Measurements from ENCODE around the gene UBAP2L. TPM values are rescaled to one million over a fixed set of nuclear protein-coding genes. Genes with fewer than 3 reads are reported as not detected.
A peak's percentile ranks its signal among the peaks of the same experiment; 100 is the strongest.

The UBAP2L gene
- total and polyA plus RNA-seq, 10 of the 15 experiments (the other 5 are each of a cell fraction or from before 2014, with no cell fraction given): 49.9 to 198 (median 152) TPM

DNA sequence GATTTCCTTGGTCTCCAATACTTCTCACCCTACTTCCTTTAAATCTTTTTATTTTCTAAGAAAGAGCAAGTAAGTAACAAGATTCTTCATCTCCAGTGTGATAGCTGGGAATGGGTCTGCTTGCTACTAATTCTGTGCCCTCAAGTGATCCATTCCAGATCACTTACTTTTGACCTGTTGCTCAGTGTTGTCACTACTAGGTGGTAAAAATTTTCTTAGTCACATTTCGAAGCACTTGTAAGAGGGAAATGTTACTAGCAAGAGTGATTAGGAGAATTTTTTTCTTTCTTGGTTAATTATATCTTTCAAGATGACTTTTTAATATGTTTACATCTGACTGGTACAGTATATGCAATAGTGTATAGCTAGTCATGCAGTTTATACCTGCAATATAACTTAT is 2.2 kb downstream of the UBAP2L start:
- intact Hi-C loops (cut with micrococcal nuclease; ENCODE audit: unreplicated experiment) (no loop called here), in situ Hi-C loops (cut with MboI) (no loop called here)
- BruUV-seq (replicated peaks): no TSS peak
- no peak overlapping the region for H3K9ac ChIP-seq (ENCODE audit: control insufficient read depth, insufficient read depth, low read length)
- CTCF ChIA-PET: interaction anchor here (0.9 to 1.5 kb wide), 4 partner anchors 24 to 112 kb away, joined by 3 to 7 read pairs (median 4); no protein-coding TSS in a partner anchor
- H3K27me3 ChIP-seq (replicated peaks in 1 of 2; ENCODE audit: control insufficient read depth in 2 of 2, insufficient read depth in 2 of 2, low read length in 1 of 2): no peaks in the 10 kb centered on the region
- H3K79me2 ChIP-seq (ENCODE audit: control insufficient read depth, insufficient read depth, low read length): peaks cover 91% of the 10 kb centered on the region
- POLR2A ChIA-PET: interaction anchor here (0.5 to 1.2 kb wide), 6 partner anchors 16 to 562 kb away, joined by 3 to 6 read pairs (median 3); no protein-coding TSS in a partner anchor
- FAIRE-seq: no peak
- no peaks in the 10 kb centered on the region; the same call in 1 of the 2 replicates for H4K20me1 ChIP-seq (ENCODE audit: control insufficient read depth, insufficient read depth)
- H3K27ac ChIP-seq (ENCODE audit: control insufficient read depth, insufficient read depth): no peak overlapping the region
- DNase-seq (ENCODE audit: low read depth, low spot score): no peak
- peaks cover 0 to 22% of the 10 kb centered on the region in 2 experiments; a peak in 1 of 4 replicates for H3K36me3 ChIP-seq (ENCODE audit: control insufficient read depth in 2 of 2, insufficient read depth in 2 of 2, low read length in 1 of 2)
- H3K4me1 ChIP-seq (ENCODE audit: control insufficient read depth, insufficient read depth, low read length): peaks cover 15% of the 10 kb centered on the region
- 0% methylated on average over 1 of the region's 1 CpG for WGBS (ENCODE audit: insufficient coverage, insufficient replicate concordance, low lambda C conversion rate, missing lambda C conversion rate)
- ATAC-seq: no peak
- H3K4me2 ChIP-seq (ENCODE audit: control insufficient read depth, insufficient read depth): peak overlapping the region; percentile 93
- no peak overlapping the region for H2AFZ ChIP-seq (ENCODE audit: control insufficient read depth, low read depth, low read length)
- H3K4me3 ChIP-seq: peak overlapping the region; percentile 99
- SMC1A ChIA-PET (ENCODE audit: uncharacterized antibody, unreplicated experiment): interaction anchor here (0.6 to 2.2 kb wide), 11 partner anchors 22 to 126 kb away, joined by 3 to 8 read pairs (median 3); partner anchors contain the start of gene HAX1
- no peaks in the 10 kb centered on the region for H3K9me3 ChIP-seq (replicated peaks; ENCODE audit: control insufficient read depth, insufficient read depth, low read length)
- RAD21 ChIA-PET (ENCODE audit: unreplicated experiment): interaction anchor here (0.5 to 1.2 kb wide), 3 partner anchors 23 to 422 kb away, joined by 3 read pairs; no protein-coding TSS in a partner anchor
- TF ChIP-seq, protein P1, sequence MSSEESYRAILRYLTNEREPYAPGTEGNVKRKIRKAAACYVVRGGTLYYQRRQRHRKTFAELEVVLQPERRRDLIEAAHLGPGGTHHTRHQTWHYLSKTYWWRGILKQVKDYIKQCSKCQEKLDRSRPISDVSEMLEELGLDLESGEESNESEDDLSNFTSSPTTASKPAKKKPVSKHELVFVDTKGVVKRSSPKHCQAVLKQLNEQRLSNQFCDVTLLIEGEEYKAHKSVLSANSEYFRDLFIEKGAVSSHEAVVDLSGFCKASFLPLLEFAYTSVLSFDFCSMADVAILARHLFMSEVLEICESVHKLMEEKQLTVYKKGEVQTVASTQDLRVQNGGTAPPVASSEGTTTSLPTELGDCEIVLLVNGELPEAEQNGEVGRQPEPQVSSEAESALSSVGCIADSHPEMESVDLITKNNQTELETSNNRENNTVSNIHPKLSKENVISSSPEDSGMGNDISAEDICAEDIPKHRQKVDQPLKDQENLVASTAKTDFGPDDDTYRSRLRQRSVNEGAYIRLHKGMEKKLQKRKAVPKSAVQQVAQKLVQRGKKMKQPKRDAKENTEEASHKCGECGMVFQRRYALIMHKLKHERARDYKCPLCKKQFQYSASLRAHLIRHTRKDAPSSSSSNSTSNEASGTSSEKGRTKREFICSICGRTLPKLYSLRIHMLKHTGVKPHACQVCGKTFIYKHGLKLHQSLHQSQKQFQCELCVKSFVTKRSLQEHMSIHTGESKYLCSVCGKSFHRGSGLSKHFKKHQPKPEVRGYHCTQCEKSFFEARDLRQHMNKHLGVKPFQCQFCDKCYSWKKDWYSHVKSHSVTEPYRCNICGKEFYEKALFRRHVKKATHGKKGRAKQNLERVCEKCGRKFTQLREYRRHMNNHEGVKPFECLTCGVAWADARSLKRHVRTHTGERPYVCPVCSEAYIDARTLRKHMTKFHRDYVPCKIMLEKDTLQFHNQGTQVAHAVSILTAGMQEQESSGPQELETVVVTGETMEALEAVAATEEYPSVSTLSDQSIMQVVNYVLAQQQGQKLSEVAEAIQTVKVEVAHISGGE (CRISPR knock-in tag; IDR thresholded peaks at IDR 0.05): no peak
- TF ChIP-seq FOXK2 (IDR thresholded peaks at IDR 0.05): no peak
- no peak for TF ChIP-seq SRF (IDR thresholded peaks at IDR 0.05; ENCODE audit: low read depth in 2 of 2, low read length in 2 of 2)
- TF ChIP-seq SMARCA5 (IDR thresholded peaks at IDR 0.05): no peak
- no peak for TF ChIP-seq JUNB (IDR thresholded peaks at IDR 0.05)
- TF ChIP-seq, protein P2, sequence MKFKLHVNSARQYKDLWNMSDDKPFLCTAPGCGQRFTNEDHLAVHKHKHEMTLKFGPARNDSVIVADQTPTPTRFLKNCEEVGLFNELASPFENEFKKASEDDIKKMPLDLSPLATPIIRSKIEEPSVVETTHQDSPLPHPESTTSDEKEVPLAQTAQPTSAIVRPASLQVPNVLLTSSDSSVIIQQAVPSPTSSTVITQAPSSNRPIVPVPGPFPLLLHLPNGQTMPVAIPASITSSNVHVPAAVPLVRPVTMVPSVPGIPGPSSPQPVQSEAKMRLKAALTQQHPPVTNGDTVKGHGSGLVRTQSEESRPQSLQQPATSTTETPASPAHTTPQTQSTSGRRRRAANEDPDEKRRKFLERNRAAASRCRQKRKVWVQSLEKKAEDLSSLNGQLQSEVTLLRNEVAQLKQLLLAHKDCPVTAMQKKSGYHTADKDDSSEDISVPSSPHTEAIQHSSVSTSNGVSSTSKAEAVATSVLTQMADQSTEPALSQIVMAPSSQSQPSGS (IDR thresholded peaks at IDR 0.05; ENCODE audit: low read length): no peak
- TF ChIP-seq KDM1A (IDR thresholded peaks at IDR 0.05; ENCODE audit: borderline replicate concordance): no peak
- TF ChIP-seq NFXL1 (IDR thresholded peaks at IDR 0.05; ENCODE audit: borderline replicate concordance): no peak
- TF ChIP-seq EGR1 (IDR thresholded peaks at IDR 0.05; ENCODE audit: borderline replicate concordance in 1 of 2, low read depth in 2 of 2, low read length in 2 of 2): no peak
- no peak for TF ChIP-seq NR2C1 (IDR thresholded peaks at IDR 0.05)
- TF ChIP-seq, protein P3, sequence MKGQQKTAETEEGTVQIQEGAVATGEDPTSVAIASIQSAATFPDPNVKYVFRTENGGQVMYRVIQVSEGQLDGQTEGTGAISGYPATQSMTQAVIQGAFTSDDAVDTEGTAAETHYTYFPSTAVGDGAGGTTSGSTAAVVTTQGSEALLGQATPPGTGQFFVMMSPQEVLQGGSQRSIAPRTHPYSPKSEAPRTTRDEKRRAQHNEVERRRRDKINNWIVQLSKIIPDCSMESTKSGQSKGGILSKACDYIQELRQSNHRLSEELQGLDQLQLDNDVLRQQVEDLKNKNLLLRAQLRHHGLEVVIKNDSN (IDR thresholded peaks at IDR 0.05; ENCODE audit: borderline replicate concordance, extremely low read length, insufficient read depth, low read depth, low read length): no peak
- TF ChIP-seq, protein P4, sequence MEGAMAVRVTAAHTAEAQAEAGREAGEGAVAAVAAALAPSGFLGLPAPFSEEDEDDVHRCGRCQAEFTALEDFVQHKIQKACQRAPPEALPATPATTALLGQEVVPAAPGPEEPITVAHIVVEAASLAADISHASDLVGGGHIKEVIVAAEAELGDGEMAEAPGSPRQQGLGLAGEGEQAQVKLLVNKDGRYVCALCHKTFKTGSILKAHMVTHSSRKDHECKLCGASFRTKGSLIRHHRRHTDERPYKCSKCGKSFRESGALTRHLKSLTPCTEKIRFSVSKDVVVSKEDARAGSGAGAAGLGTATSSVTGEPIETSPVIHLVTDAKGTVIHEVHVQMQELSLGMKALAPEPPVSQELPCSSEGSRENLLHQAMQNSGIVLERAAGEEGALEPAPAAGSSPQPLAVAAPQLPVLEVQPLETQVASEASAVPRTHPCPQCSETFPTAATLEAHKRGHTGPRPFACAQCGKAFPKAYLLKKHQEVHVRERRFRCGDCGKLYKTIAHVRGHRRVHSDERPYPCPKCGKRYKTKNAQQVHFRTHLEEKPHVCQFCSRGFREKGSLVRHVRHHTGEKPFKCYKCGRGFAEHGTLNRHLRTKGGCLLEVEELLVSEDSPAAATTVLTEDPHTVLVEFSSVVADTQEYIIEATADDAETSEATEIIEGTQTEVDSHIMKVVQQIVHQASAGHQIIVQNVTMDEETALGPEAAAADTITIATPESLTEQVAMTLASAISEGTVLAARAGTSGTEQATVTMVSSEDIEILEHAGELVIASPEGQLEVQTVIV (IDR thresholded peaks at IDR 0.05; ENCODE audit: borderline replicate concordance, partially characterized antibody): no peak
